ENCODE measurements around the gene RRAGC.
"Not testable (repeated sequence)": the region's sequence is repeated elsewhere in the genome, so short reads cannot be mapped to it uniquely, and the experiment has no call there.

DNA sequence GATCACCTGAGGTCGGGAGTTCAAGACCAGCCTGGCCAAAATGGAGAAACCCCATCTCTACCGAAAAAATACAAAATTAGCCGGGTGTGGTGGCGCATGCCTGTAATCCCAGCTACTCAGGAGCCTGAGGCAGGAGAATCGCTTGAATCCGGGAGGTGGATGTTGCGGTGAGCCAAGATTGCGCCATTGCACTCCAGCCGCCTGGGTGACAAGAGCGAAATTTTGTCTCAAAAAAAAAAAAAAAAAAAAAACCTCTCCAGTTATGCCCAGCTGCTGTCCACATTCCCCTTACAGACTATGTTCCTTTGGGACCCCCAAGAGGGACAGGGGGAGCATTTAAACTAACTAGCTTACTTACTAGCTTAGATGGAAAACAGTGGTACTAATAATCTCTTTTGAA is 23.3 kb downstream of the RRAGC start:
- not testable (repeated sequence) for TF ChIP-seq POLR2AphosphoS5, CTCF (IDR thresholded peaks at IDR 0.05)

All from suprapubic skin (tissue), 3 donors.